A673 (cell line): ENCODE measurements around the gene TMEM39A. TPM values are rescaled to one million over a fixed set of nuclear protein-coding genes. Genes with fewer than 3 reads are reported as not detected.

Source experiments
- BruUV-seq: library from RNA; stranded (reverse); fragments of 400-500 nt; replicated peaks from 2 replicates; lab custom pipeline; 2021; lab: Mats Ljungman, UMichigan
- CTCF ChIA-PET: fragments of 300-600 bp; sonication (Branson Sonifier 250); formaldehyde crosslinking; loops from one replicate; lab custom pipeline; 2022; ENCODE audit warnings: antibody characterized with exemption; lab: Charles Lee
- POLR2A ChIA-PET: fragments of 300-600 bp; sonication (Branson Sonifier 250); formaldehyde crosslinking; loops from one replicate; lab custom pipeline; 2022; ENCODE audit warnings: antibody characterized with exemption; ENCODE audit not compliant: low non-redundant PET; lab: Charles Lee
- DNase-seq: peaks from one replicate; pipeline ENCODE4 v3.0.0-alpha.2; 2015; ENCODE audit warnings: low spot score
- H3K27ac ChIP-seq: fragments of 200-600 bp; sonication (generic); 2 replicates; pipeline ENCODE4 v1.5.1; 2016; ENCODE audit warnings: mixed run types, low read depth, mild to moderate bottlenecking, mixed read lengths, antibody characterized with exemption, low read length; ENCODE audit not compliant: poor library complexity, severe bottlenecking
- H3K27me3 ChIP-seq: fragments of 200-600 bp; sonication (generic); replicated peaks from 2 replicates; pipeline ENCODE4 v1.6.1; 2017; ENCODE audit warnings: mixed run types, low read depth, mild to moderate bottlenecking, mixed read lengths, antibody characterized with exemption, low read length; ENCODE audit not compliant: insufficient read depth, poor library complexity
- H3K36me3 ChIP-seq: fragments of 200-600 bp; sonication (generic); 2 replicates; pipeline ENCODE4 v1.6.1; 2016; ENCODE audit warnings: mixed run types, mild to moderate bottlenecking, mixed read lengths, antibody characterized with exemption, low read length; ENCODE audit not compliant: insufficient read depth, poor library complexity, severe bottlenecking
- H3K4me1 ChIP-seq: fragments of 200-600 bp; sonication (generic); 2 replicates; pipeline ENCODE4 v1.6.1; 2017; ENCODE audit warnings: mixed run types, mild to moderate bottlenecking, mixed read lengths, antibody characterized with exemption, low read length; ENCODE audit not compliant: insufficient read depth, poor library complexity, severe bottlenecking
- H3K4me3 ChIP-seq: fragments of 200-600 bp; sonication (generic); 2 replicates; pipeline ENCODE4 v1.5.1; 2016; ENCODE audit warnings: low read depth, mixed run types, mild to moderate bottlenecking, mixed read lengths, low read length; ENCODE audit not compliant: poor library complexity, severe bottlenecking
- H3K9me3 ChIP-seq: fragments of 200-600 bp; sonication (generic); 2 replicates; pipeline ENCODE4 v1.6.1; 2016; ENCODE audit warnings: mixed run types, low read depth, mild to moderate bottlenecking, mixed read lengths, antibody characterized with exemption, low read length; ENCODE audit not compliant: poor library complexity, severe bottlenecking
- EZH2 ChIP-seq: fragments of 200-600 bp; sonication (generic); IDR thresholded peaks from 2 replicates; pipeline ENCODE4 v1.6.1; 2017; ENCODE audit warnings: borderline replicate concordance, low read depth, mild to moderate bottlenecking, mixed read lengths, antibody characterized with exemption, low read length; ENCODE audit not compliant: poor library complexity, severe bottlenecking
- intact Hi-C: fragments of 100-400 bp; cut with micrococcal nuclease; formaldehyde crosslinking; loops from one replicate; pipeline ENCODE4 v1.10.0; 2022; ENCODE audit not compliant: unreplicated experiment
- total RNA-seq: library from RNA; stranded (reverse); gene quantifications from 2 replicates; pipeline ENCODE4 v1.2.3, GENCODE V29; 2021
- TF ChIP-seq, protein P1 (sequence below): fragments of 300-800, 200-600 bp; sonication (generic); conservative IDR thresholded peaks from 2 replicates; pipeline ENCODE4 v1.5.1; 2017; ENCODE audit warnings: low read depth, mild to moderate bottlenecking, antibody characterized with exemption, low read length, moderate library complexity, mixed read lengths

TMEM39A gene
- total RNA-seq, 1 experiment from 2014 or later: 37.0 TPM

DNA sequence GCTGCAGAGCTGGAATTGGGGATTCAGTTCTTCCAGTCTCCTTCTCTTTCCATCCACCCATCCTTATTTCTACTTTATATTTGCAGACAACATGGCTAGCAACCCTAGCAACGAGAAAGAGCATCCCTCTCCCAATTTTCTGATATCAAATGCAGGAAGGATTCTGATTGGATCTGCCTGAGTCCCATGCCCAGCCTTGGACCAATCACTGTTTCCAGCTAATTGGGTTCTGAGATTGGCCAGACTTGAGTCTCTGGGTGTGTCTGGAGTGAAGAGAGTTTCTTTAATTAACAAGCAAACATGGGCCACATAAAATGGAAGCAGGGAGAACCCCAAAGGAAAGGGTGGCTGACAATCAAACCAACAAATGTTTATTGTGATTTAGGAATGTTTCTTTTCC is 60.6 kb downstream of the TMEM39A start:
- no peaks in the 10 kb centered on the region for H3K27me3 ChIP-seq
- ChIA-PET CTCF (no interaction called here), POLR2A (no interaction called here)
- no peaks in the 10 kb centered on the region for H3K4me1 ChIP-seq
- no peaks in the 10 kb centered on the region for H3K9me3 ChIP-seq
- no peak for TF ChIP-seq EZH2
- TF ChIP-seq, protein P1, sequence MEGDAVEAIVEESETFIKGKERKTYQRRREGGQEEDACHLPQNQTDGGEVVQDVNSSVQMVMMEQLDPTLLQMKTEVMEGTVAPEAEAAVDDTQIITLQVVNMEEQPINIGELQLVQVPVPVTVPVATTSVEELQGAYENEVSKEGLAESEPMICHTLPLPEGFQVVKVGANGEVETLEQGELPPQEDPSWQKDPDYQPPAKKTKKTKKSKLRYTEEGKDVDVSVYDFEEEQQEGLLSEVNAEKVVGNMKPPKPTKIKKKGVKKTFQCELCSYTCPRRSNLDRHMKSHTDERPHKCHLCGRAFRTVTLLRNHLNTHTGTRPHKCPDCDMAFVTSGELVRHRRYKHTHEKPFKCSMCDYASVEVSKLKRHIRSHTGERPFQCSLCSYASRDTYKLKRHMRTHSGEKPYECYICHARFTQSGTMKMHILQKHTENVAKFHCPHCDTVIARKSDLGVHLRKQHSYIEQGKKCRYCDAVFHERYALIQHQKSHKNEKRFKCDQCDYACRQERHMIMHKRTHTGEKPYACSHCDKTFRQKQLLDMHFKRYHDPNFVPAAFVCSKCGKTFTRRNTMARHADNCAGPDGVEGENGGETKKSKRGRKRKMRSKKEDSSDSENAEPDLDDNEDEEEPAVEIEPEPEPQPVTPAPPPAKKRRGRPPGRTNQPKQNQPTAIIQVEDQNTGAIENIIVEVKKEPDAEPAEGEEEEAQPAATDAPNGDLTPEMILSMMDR: no peak
- intact Hi-C loops: no loop called here
- H3K36me3 ChIP-seq: no peaks in the 10 kb centered on the region
- DNase-seq: no peak
- no peak overlapping the region for H3K27ac ChIP-seq
- H3K4me3 ChIP-seq: no peak overlapping the region
- no TSS peak for BruUV-seq

DNA sequence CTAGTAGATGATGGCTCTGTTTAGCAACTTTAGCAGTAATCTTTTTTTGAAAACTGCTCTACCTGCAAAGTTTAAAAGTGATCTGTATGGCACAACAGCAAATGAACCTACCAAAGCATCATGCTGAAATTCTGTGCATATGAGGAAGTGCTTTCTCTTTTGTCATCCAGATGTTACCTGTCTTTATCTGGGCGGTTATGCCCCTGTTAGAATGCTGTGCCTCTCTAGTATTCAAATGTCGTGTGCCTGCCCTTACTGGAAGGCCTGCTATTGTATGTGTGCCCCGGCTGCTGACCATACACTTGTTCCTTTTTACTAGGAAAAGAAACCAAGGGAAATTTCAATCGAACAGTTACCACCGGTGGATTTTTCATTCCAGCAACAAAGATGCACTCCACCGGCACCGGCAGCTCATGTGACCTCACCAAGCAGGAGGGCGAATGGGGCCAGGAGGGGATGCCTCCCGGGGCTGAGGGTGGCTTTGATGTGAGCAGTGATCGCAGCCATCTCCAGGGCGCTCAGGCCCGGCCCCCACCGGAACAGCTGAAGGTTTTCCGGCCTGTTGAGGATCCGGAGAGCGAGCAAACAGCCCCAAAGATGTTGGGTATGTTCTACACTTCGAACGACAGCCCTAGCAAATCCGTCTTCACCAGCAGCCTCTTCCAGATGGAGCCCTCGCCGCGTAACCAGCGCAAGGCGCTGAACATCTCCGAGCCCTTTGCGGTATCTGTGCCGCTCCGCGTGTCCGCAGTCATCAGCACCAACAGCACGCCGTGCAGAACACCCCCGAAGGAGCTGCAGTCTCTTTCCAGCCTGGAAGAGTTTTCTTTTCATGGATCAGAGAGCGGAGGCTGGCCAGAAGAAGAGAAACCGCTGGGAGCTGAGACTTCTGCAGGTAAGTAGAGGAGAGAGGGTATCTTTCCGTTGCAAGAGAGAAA is 61.6 kb downstream of the TMEM39A start:
- no peak for DNase-seq

DNA sequence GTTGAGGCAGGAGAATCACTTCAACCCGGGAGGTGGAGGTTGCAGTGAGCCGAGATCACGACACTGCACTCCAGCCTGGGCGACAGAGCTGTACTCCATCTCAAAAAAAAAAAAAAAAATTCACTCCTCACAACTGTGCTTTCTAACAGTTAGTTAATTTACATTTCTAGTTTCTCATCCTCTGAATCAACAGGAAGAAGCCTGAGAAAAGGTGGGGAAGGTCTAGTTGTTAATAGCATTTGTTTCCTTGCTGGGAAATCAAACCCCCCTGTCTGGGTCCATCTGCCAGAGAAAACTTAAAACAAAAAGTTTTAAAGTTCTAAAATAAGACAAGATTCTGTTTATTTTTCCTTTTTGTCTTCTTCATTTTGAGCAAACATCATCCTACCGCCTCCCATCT is 62.3 kb downstream of the TMEM39A start:
- H3K4me1 ChIP-seq: no peaks in the 10 kb centered on the region
- no peak for DNase-seq
- no peak overlapping the region for H3K4me3 ChIP-seq
- CTCF ChIA-PET: no interaction called here
- no peaks in the 10 kb centered on the region for H3K9me3 ChIP-seq
- POLR2A ChIA-PET: no interaction called here
- H3K27ac ChIP-seq: no peak overlapping the region
- H3K27me3 ChIP-seq: no peaks in the 10 kb centered on the region
- H3K36me3 ChIP-seq: no peaks in the 10 kb centered on the region
- TF ChIP-seq, protein P1: no peak
- no peak for TF ChIP-seq EZH2
- intact Hi-C loops: no loop called here
- no TSS peak for BruUV-seq

More for the DNA sequence above, 61.6 kb downstream of the TMEM39A start:
- Histone ChIP-seq H3K36me3 (no peaks in the 10 kb centered on the region), H3K4me1 (no peaks in the 10 kb centered on the region), H3K9me3 (no peaks in the 10 kb centered on the region), H3K4me3 (no peak overlapping the region), H3K27me3 (no peaks in the 10 kb centered on the region), H3K27ac (no peak overlapping the region)
- no peak for TF ChIP-seq EZH2
- TF ChIP-seq, protein P1: no peak
- POLR2A ChIA-PET: no interaction called here
- BruUV-seq: no TSS peak
- intact Hi-C loops: no loop called here
- CTCF ChIA-PET: no interaction called here
